VCaP (cell line): ENCODE measurements around the gene ACOT8.
A peak's percentile ranks its signal among the peaks of the same experiment; 100 is the strongest.

Experiments used
- H3K27ac ChIP-seq: fragments of 450-650 bp; 2 replicates; pipeline ENCODE4 v1.5.1; 2017
- CTCF ChIP-seq: fragments of 450-650 bp; conservative IDR thresholded peaks from 2 replicates; pipeline ENCODE4 v1.5.1; 2017; ENCODE audit warnings: mild to moderate bottlenecking, moderate library complexity

ACOT8 gene

GRCh38 chr20:45892049-45892825 lies 35.0 kb upstream of the ACOT8 start:
- H3K27ac ChIP-seq = peak overlapping the region; percentile 81; the same call in 1 of the 2 replicates
- peak; percentile 18; the same call in 1 of the 2 replicates for TF ChIP-seq CTCF

GRCh38 chr20:45890985-45891983 lies 34.1 kb upstream of the ACOT8 start, which contains the start of the genes CTSA and NEURL2:
Gene CTSA, plus strand, starts transcription at chr20:45891335. Its CDS starts 234 bp downstream, at chr20:45891569.
Gene NEURL2, minus strand, starts transcription at chr20:45891208. Its CDS starts 217 bp downstream, at chr20:45890991.
- TF ChIP-seq CTCF = no peak
- H3K27ac ChIP-seq = peak within 1 kb of the TSS; percentile 81

GRCh38 chr20:45890077-45890984 lies 33.1 kb upstream of the ACOT8 start:
- peak overlapping the region; percentile 81 for H3K27ac ChIP-seq
- no peak for TF ChIP-seq CTCF

- no peak for TF ChIP-seq CTCF
- H3K27ac ChIP-seq = no peak overlapping the region
Measured at GRCh38 chr20:45888681-45889080, 31.5 kb upstream of the ACOT8 start.

GRCh38 chr20:45887346-45887715 lies 30.1 kb upstream of the ACOT8 start, which contains the start of gene SPATA25:
Gene SPATA25, minus strand, starts transcription at chr20:45887622. Its CDS starts 32 bp downstream, at chr20:45887590.
- TF ChIP-seq CTCF = no peak
- H3K27ac ChIP-seq = no peak within 1 kb of the TSS

GRCh38 chr20:45886590-45887345 lies 29.6 kb upstream of the ACOT8 start:
- no peak overlapping the region for H3K27ac ChIP-seq
- no peak for TF ChIP-seq CTCF
